ENCODE results near the gene DACH2. TPM values are rescaled to one million over a fixed set of nuclear protein-coding genes. Genes with fewer than 3 reads are reported as not detected.

The DACH2 gene
- total RNA-seq, 4 donors from 2014 or later, result 0.15 TPM; not detected in 3

DNA sequence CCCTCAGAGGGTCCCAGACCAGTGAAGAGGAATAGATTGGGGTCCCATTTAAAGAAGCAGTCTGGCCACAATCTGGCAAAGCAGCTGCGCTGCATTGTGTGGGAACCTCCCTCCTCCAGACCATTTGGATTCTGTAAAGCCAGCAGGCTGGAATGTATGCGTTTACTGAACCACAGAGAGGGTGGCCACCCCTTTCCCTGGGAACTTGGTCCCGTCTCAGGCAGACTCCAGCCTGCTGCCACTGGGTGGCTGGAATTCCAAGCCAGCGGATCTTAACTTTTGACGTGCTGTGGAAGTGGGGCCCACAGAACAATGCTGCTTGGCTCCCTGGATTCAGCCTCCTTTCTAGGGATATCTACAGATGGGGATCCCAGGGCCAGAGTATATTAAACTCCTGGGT lies 307.2 kb downstream of the DACH2 start:
- H3K4me3 ChIP-seq (ENCODE audit: low read depth, poor library complexity, severe bottlenecking), result no peak overlapping the region
- TF ChIP-seq, protein P1, sequence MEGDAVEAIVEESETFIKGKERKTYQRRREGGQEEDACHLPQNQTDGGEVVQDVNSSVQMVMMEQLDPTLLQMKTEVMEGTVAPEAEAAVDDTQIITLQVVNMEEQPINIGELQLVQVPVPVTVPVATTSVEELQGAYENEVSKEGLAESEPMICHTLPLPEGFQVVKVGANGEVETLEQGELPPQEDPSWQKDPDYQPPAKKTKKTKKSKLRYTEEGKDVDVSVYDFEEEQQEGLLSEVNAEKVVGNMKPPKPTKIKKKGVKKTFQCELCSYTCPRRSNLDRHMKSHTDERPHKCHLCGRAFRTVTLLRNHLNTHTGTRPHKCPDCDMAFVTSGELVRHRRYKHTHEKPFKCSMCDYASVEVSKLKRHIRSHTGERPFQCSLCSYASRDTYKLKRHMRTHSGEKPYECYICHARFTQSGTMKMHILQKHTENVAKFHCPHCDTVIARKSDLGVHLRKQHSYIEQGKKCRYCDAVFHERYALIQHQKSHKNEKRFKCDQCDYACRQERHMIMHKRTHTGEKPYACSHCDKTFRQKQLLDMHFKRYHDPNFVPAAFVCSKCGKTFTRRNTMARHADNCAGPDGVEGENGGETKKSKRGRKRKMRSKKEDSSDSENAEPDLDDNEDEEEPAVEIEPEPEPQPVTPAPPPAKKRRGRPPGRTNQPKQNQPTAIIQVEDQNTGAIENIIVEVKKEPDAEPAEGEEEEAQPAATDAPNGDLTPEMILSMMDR (IDR thresholded peaks at IDR 0.05), result no peak
- TF ChIP-seq POLR2A (IDR thresholded peaks at IDR 0.05), result no peak
- intact Hi-C loops (cut with DNase I; ENCODE audit: low total_unique reads), result no loop called here
- WGBS, 2 donors, result 60 to 81% methylated on average over 4 to 5 of the region's 5 CpGs
- DNase-seq (ENCODE audit: low spot score in 2 of 2), result no peak

DNA sequence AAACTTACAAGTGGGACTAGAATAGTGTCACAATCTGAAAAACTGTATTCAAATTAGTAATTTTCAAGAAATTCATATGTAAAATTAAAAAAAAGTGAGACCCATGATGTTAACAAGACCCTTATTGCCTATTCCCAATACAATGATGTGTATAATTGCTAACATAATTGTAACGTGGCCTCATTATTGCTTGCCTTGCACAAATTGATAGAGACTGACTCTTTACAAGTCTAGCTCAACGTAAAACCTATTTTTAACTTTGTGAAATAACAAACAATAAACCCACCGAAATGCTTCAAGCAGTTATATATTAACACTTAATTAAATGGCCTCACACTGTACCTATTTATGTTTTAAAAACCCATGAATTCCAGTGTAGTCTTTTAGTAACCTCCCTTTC lies 312.5 kb downstream of the DACH2 start:
- DNase-seq (ENCODE audit: low spot score in 2 of 2), result no peak
- H3K4me3 ChIP-seq (ENCODE audit: low read depth, poor library complexity, severe bottlenecking), result no peak overlapping the region
- no peak for TF ChIP-seq POLR2A (IDR thresholded peaks at IDR 0.05)
- TF ChIP-seq, protein P1 (IDR thresholded peaks at IDR 0.05), result no peak
- 60 to 61% methylated on average over 3 of the region's 3 CpGs for WGBS, 2 donors
- intact Hi-C loops (cut with DNase I; ENCODE audit: low total_unique reads), result no loop called here

DNA sequence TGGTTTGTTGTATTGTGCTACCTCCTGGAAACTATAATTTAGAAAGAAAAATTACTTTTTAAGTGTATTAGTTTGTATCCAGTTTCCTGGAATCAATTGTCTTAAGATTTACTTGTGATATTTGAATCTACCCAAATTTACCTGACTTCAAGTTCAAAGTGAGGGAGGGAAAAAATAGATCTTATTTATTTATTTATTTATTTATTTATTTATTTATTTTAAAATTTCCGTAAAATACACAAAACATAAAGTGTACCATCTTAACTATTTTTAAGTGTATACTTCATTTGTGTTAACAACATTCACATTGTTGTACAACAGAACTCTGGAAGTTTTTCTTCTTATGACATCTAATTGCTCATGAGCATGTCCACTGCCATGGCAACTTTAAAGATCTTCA lies 356.0 kb downstream of the DACH2 start:
- H3K4me3 ChIP-seq (ENCODE audit: low read depth, poor library complexity, severe bottlenecking), result no peak overlapping the region
- WGBS, 2 donors, result 85 to 100% methylated on average over 1 of the region's 1 CpG
- no peak for DNase-seq (ENCODE audit: low spot score in 2 of 2)
- intact Hi-C loops (cut with DNase I; ENCODE audit: low total_unique reads), result no loop called here
- TF ChIP-seq POLR2A (IDR thresholded peaks at IDR 0.05), result no peak
- TF ChIP-seq, protein P1 (IDR thresholded peaks at IDR 0.05), result no peak

DNA sequence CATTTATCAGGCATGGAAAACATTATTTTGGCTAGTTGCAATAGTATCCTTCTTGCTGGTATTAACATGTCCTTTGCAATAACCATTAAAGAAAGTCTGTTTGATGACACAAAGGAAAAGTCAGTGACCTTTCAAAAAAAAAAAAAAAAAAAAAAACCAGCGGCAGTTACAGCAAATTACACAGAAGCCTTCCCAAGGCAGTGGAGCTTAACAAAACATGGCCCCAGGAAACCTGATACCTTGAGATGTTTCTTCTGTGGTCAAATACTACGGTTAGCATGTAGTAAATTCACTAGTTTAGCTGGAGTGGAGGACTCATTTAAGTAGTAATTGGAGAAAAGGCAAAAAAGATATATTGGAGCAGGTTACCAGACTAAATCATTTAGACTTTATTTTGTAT lies 359.1 kb downstream of the DACH2 start:
- no peak for DNase-seq (ENCODE audit: low spot score in 2 of 2)
- TF ChIP-seq, protein P1 (IDR thresholded peaks at IDR 0.05), result no peak
- TF ChIP-seq POLR2A (IDR thresholded peaks at IDR 0.05), result no peak
- H3K4me3 ChIP-seq (ENCODE audit: low read depth, poor library complexity, severe bottlenecking), result no peak overlapping the region
- 15 to 30% methylated on average over 2 of the region's 2 CpGs for WGBS, 2 donors
- intact Hi-C loops (cut with DNase I; ENCODE audit: low total_unique reads), result no loop called here

DNA sequence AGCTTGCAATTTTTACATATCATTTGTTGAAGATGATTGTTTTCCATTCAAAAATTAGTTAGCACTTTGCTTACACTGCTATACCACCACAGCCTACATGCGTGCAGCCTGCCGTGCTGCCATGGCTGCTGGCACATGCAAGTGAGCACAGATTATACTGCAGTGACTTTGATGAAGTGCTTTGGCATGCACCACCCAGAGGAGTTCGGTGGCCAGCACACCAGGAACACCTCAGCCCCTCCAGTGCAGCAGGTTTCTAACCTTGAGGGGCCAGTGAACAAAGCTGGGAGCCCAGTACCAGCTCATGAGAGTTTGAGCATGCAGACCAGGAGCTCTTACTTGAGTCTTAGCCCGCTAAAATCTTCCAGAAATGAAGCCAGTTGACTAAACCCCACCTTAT lies 431.5 kb downstream of the DACH2 start:
- intact Hi-C loops (cut with DNase I; ENCODE audit: low total_unique reads), result no loop called here
- DNase-seq (ENCODE audit: low spot score in 2 of 2), result no peak
- H3K4me3 ChIP-seq (ENCODE audit: low read depth, poor library complexity, severe bottlenecking), result no peak overlapping the region
- TF ChIP-seq, protein P1 (IDR thresholded peaks at IDR 0.05), result no peak
- WGBS, 2 donors, result 57 to 77% methylated on average over 4 of the region's 4 CpGs

DNA sequence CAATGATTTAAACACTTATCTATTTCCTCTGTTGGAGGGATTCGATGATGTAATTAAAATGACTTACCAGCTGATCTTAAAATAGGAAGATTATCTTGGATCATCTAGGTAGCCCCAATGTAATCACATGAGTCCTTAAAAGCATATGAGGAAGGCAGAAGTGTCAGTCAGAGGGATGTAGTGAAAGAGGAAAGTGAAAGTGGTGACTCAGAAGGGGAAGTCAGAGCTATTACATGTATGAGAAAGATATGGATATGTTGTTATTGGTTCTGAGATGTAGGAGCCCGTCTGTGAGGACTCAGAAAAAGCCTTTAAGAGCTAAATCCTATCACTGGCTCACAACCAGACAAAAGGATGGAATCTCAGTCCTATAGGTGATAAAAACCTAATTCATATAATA lies 456.4 kb downstream of the DACH2 start:
- TF ChIP-seq POLR2A (IDR thresholded peaks at IDR 0.05), result no peak
- TF ChIP-seq, protein P1 (IDR thresholded peaks at IDR 0.05), result no peak
- WGBS, 2 donors, result 37 to 60% methylated on average over 2 of the region's 2 CpGs
- no peak for DNase-seq (ENCODE audit: low spot score in 2 of 2)
- intact Hi-C loops (cut with DNase I; ENCODE audit: low total_unique reads), result no loop called here
- H3K4me3 ChIP-seq (ENCODE audit: low read depth, poor library complexity, severe bottlenecking), result no peak overlapping the region

Data from lower leg skin (tissue), 4 donors.